Liver (tissue), 9 donors: ENCODE results near the gene UBE3C. TPM values are rescaled to one million over a fixed set of nuclear protein-coding genes. Genes with fewer than 3 reads are reported as not detected.

Experiments used
- DNase-seq: peaks from one replicate; pipeline ENCODE4 v3.0.0-alpha.2; 2017; ENCODE audit warnings: low spot score
- H3K27ac ChIP-seq, 2 donors: one replicate each; pipeline ENCODE4 v1.7.0; 2013; ENCODE audit warnings: inconsistent platforms in 2 of 2, low read length in 2 of 2, control low read depth in 1 of 2, low read depth in 1 of 2, mild to moderate bottlenecking in 1 of 2
- H3K27me3 ChIP-seq, 4 donors: one replicate each; pipeline versions ENCODE4 v1.6.1 to v1.7.0; 2013; ENCODE audit warnings: low read length in 3 of 4, inconsistent platforms in 1 of 4, mild to moderate bottlenecking in 1 of 4, moderate library complexity in 1 of 4; ENCODE audit not compliant: control insufficient read depth in 4 of 4, insufficient read depth in 4 of 4
- H3K36me3 ChIP-seq, 4 donors: one replicate each; pipeline versions ENCODE4 v1.6.1 to v1.7.0; 2013; ENCODE audit warnings: low read length in 3 of 4, mild to moderate bottlenecking in 3 of 4, low read depth in 1 of 4, moderate library complexity in 1 of 4; ENCODE audit not compliant: control insufficient read depth in 4 of 4, insufficient read depth in 3 of 4
- H3K4me1 ChIP-seq, 4 donors: one replicate each; pipeline versions ENCODE4 v1.6.1 to v1.7.0; 2013; ENCODE audit warnings: low read length in 3 of 4, mild to moderate bottlenecking in 3 of 4, moderate library complexity in 1 of 4; ENCODE audit not compliant: control insufficient read depth in 4 of 4, insufficient read depth in 4 of 4
- H3K4me3 ChIP-seq, 3 donors: one replicate each; pipeline versions ENCODE4 v1.6.1 to v1.7.0; 2013; ENCODE audit warnings: low read length in 3 of 3, control low read depth in 1 of 3, low read depth in 1 of 3, mild to moderate bottlenecking in 1 of 3
- H3K9ac ChIP-seq, 2 donors: one replicate each; pipeline ENCODE4 v1.7.0; 2013; ENCODE audit warnings: low read length in 2 of 2, mild to moderate bottlenecking in 2 of 2, moderate library complexity in 2 of 2, control low read depth in 1 of 2, low read depth in 1 of 2
- H3K9me3 ChIP-seq, 4 donors: one replicate each; pipeline versions ENCODE4 v1.6.1 to v1.7.0; 2013; ENCODE audit warnings: low read length in 3 of 4; ENCODE audit not compliant: control insufficient read depth in 4 of 4
- EGR1 ChIP-seq, 2 donors: IDR thresholded peaks; 2 replicates each; pipeline ENCODE4 v1.6.1; 2016 to 2018; ENCODE audit warnings: antibody characterized with exemption in 2 of 2, low read depth in 2 of 2
- FOXA1 ChIP-seq: IDR thresholded peaks from 2 replicates; pipeline ENCODE4 v1.6.1; 2016; ENCODE audit warnings: antibody characterized with exemption
- FOXA2 ChIP-seq: IDR thresholded peaks from 2 replicates; pipeline ENCODE4 v1.6.1; 2016; ENCODE audit warnings: antibody characterized with exemption
- GABPA ChIP-seq, 2 donors: IDR thresholded peaks in 1 of 2; conservative IDR thresholded peaks in 1 of 2; 2 replicates each; pipeline ENCODE4 v1.6.1; 2016; ENCODE audit warnings: antibody characterized with exemption in 2 of 2, mild to moderate bottlenecking in 1 of 2, moderate library complexity in 1 of 2
- HNF4A ChIP-seq, 2 donors: conservative IDR thresholded peaks; 2 replicates each; pipeline ENCODE4 v1.6.1; 2016; ENCODE audit warnings: antibody characterized with exemption in 2 of 2, mild to moderate bottlenecking in 2 of 2
- HNF4G ChIP-seq: IDR thresholded peaks from 2 replicates; pipeline ENCODE4 v1.6.1; 2016; ENCODE audit warnings: antibody characterized with exemption
- JUND ChIP-seq, 2 donors: IDR thresholded peaks; 2 replicates each; pipeline ENCODE4 v1.6.1; 2016; ENCODE audit warnings: antibody characterized with exemption in 2 of 2
- NR2F2 ChIP-seq: IDR thresholded peaks from 2 replicates; pipeline ENCODE4 v1.6.1; 2016; ENCODE audit warnings: antibody characterized with exemption
- RAD21 ChIP-seq, 2 donors: IDR thresholded peaks; 2 replicates each; pipeline ENCODE4 v1.6.1; 2016; ENCODE audit warnings: antibody characterized with exemption in 2 of 2, mild to moderate bottlenecking in 2 of 2
- RXRA ChIP-seq, 2 donors: IDR thresholded peaks; 2 replicates each; pipeline ENCODE4 v1.6.1; 2017 to 2018; ENCODE audit warnings: antibody characterized with exemption in 2 of 2, mild to moderate bottlenecking in 1 of 2
- SP1 ChIP-seq: IDR thresholded peaks from 2 replicates; pipeline ENCODE4 v1.6.1; 2018; ENCODE audit warnings: antibody characterized with exemption, mild to moderate bottlenecking
- TAF1 ChIP-seq: conservative IDR thresholded peaks from 2 replicates; pipeline ENCODE4 v1.6.1; 2016; ENCODE audit warnings: antibody characterized with exemption, mild to moderate bottlenecking
- YY1 ChIP-seq: IDR thresholded peaks from 2 replicates; pipeline ENCODE4 v1.6.1; 2016; ENCODE audit warnings: antibody characterized with exemption, mild to moderate bottlenecking
- WGBS: extraction: QIAGEN DNeasy Blood & Tissue Kit; methylation state at CpG from one replicate; pipeline ENCODE4 v1.1.7; 2013; 5-methylcytosine and 5-hydroxymethylcytosine counted together
- polyA plus RNA-seq, 2 donors: library from polyadenylated mRNA; stranded (reverse) in 1 of 2; unstranded in 1 of 2; fragments of 200-250 nt in 1 of 2; fragments of >200 nt in 1 of 2; fragmentation: Nextera tagmentation in 1 of 2; extraction: Ambion mirVana in 1 of 2; gene quantifications; one replicate each; pipeline versions ENCODE4 v1.2.1 to v1.2.3, GENCODE V29; 2013 to 2015
- total RNA-seq, 2 donors: library from RNA; depleted of rRNA; stranded (reverse); fragments of >200 nt; gene quantifications; one replicate each; pipeline ENCODE4 v1.2.3, GENCODE V29; 2014
- TF ChIP-seq, protein P1 (sequence below): IDR thresholded peaks from 2 replicates; pipeline ENCODE4 v1.6.1; 2016; ENCODE audit warnings: antibody characterized with exemption
- TF ChIP-seq, protein P2 (sequence below): IDR thresholded peaks from 2 replicates; pipeline ENCODE4 v1.6.1; 2016; ENCODE audit warnings: antibody characterized with exemption, mild to moderate bottlenecking
- TF ChIP-seq, protein P3 (sequence below): IDR thresholded peaks from 2 replicates; pipeline ENCODE4 v1.6.1; 2016; ENCODE audit warnings: antibody characterized with exemption
- TF ChIP-seq, protein P4 (sequence below): fragments of 150-350 bp; IDR thresholded peaks from 2 replicates; pipeline ENCODE4 v1.5.1; 2017; ENCODE audit warnings: improper control_type of control experiment, low read depth, low read length; ENCODE audit not compliant: missing input control
- TF ChIP-seq, protein P5 (sequence below): IDR thresholded peaks from 2 replicates; pipeline ENCODE4 v1.6.1; 2016; ENCODE audit warnings: antibody characterized with exemption
- donor health status: healthy.
- donor health status: healthy.
- donor health status: healthy.
- donor health status: healthy.
- donor health status: healthy.

The UBE3C gene
- total and polyA plus RNA-seq, 4 donors: 10.3 to 61.8 (median 33.9) TPM

DNA sequence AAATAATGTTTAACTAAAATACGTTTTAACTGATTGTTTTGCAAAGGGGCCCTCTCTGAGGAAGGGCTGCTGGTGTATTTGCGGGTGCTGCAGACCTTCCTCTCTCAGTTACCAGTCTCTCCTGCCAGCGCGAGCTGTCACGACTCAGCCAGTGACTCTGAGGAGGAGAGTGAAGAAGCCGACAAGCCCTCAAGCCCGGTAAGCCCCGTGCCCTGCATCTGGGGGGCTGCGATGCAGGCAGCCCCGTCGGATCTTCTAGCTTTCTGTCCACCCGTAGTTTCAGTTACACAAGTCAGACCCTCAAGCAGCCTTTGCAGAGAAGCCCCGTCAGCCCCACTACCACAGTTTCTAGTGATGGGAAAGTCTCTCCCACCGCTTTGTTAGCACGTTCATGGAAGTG, 45.1 kb downstream of the UBE3C start:
- DNase-seq: no peak
- 95% methylated on average over 15 of the region's 15 CpGs for WGBS
- TF ChIP-seq GABPA (IDR thresholded peaks at IDR 0.05 in 1 of 2, conservative IDR thresholded peaks at IDR 0.05 in 1 of 2) (no peak), EGR1 (IDR thresholded peaks at IDR 0.05; ENCODE audit: low read depth in 2 of 2) (no peak), FOXA2 (no peak), FOXA1 (no peak), SP1 (no peak), JUND (IDR thresholded peaks at IDR 0.05) (no peak), HNF4A (conservative IDR thresholded peaks at IDR 0.05) (no peak), YY1 (no peak), RXRA (IDR thresholded peaks at IDR 0.05) (no peak), NR2F2 (no peak), RAD21 (IDR thresholded peaks at IDR 0.05) (no peak), TAF1 (no peak), HNF4G (no peak)
- TF ChIP-seq, protein P1, sequence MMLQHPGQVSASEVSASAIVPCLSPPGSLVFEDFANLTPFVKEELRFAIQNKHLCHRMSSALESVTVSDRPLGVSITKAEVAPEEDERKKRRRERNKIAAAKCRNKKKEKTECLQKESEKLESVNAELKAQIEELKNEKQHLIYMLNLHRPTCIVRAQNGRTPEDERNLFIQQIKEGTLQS: no peak
- TF ChIP-seq, protein P2, sequence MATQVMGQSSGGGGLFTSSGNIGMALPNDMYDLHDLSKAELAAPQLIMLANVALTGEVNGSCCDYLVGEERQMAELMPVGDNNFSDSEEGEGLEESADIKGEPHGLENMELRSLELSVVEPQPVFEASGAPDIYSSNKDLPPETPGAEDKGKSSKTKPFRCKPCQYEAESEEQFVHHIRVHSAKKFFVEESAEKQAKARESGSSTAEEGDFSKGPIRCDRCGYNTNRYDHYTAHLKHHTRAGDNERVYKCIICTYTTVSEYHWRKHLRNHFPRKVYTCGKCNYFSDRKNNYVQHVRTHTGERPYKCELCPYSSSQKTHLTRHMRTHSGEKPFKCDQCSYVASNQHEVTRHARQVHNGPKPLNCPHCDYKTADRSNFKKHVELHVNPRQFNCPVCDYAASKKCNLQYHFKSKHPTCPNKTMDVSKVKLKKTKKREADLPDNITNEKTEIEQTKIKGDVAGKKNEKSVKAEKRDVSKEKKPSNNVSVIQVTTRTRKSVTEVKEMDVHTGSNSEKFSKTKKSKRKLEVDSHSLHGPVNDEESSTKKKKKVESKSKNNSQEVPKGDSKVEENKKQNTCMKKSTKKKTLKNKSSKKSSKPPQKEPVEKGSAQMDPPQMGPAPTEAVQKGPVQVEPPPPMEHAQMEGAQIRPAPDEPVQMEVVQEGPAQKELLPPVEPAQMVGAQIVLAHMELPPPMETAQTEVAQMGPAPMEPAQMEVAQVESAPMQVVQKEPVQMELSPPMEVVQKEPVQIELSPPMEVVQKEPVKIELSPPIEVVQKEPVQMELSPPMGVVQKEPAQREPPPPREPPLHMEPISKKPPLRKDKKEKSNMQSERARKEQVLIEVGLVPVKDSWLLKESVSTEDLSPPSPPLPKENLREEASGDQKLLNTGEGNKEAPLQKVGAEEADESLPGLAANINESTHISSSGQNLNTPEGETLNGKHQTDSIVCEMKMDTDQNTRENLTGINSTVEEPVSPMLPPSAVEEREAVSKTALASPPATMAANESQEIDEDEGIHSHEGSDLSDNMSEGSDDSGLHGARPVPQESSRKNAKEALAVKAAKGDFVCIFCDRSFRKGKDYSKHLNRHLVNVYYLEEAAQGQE: no peak
- TF ChIP-seq, protein P3, sequence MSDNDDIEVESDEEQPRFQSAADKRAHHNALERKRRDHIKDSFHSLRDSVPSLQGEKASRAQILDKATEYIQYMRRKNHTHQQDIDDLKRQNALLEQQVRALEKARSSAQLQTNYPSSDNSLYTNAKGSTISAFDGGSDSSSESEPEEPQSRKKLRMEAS: no peak
- TF ChIP-seq, protein P4, sequence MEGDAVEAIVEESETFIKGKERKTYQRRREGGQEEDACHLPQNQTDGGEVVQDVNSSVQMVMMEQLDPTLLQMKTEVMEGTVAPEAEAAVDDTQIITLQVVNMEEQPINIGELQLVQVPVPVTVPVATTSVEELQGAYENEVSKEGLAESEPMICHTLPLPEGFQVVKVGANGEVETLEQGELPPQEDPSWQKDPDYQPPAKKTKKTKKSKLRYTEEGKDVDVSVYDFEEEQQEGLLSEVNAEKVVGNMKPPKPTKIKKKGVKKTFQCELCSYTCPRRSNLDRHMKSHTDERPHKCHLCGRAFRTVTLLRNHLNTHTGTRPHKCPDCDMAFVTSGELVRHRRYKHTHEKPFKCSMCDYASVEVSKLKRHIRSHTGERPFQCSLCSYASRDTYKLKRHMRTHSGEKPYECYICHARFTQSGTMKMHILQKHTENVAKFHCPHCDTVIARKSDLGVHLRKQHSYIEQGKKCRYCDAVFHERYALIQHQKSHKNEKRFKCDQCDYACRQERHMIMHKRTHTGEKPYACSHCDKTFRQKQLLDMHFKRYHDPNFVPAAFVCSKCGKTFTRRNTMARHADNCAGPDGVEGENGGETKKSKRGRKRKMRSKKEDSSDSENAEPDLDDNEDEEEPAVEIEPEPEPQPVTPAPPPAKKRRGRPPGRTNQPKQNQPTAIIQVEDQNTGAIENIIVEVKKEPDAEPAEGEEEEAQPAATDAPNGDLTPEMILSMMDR: no peak
- TF ChIP-seq, protein P5, sequence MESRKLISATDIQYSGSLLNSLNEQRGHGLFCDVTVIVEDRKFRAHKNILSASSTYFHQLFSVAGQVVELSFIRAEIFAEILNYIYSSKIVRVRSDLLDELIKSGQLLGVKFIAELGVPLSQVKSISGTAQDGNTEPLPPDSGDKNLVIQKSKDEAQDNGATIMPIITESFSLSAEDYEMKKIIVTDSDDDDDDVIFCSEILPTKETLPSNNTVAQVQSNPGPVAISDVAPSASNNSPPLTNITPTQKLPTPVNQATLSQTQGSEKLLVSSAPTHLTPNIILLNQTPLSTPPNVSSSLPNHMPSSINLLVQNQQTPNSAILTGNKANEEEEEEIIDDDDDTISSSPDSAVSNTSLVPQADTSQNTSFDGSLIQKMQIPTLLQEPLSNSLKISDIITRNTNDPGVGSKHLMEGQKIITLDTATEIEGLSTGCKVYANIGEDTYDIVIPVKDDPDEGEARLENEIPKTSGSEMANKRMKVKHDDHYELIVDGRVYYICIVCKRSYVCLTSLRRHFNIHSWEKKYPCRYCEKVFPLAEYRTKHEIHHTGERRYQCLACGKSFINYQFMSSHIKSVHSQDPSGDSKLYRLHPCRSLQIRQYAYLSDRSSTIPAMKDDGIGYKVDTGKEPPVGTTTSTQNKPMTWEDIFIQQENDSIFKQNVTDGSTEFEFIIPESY: no peak
- Histone ChIP-seq H3K9me3 (no peaks in the 10 kb centered on the region), H3K27ac (no peak overlapping the region), H3K4me1 (no peaks in the 10 kb centered on the region), H3K4me3 (no peak overlapping the region), H3K9ac (no peak overlapping the region), H3K27me3 (no peaks in the 10 kb centered on the region), H3K36me3 (peaks cover 14 to 77% (median 53%) of the 10 kb centered on the region in 4 donors)
